Activated CD4-positive, alpha-beta T cell treated with anti-CD3 and anti-CD28 coated beads, Interleukin-2, amount 50 U/mL, for 24 hours (primary cell): ENCODE results near the gene METTL26.

Experiments
- DNase-seq, 2 donors: peaks; one replicate each; pipeline ENCODE4 v3.0.0-alpha.2; 2020; ENCODE audit warnings: low read depth in 1 of 2, low spot score in 1 of 2

METTL26 gene

GRCh38 chr16:659618-660017, 23.5 kb upstream of the METTL26 start:
- DNase-seq, result no peak

- DNase-seq, result no peak
Observed at GRCh38 chr16:658679-659571, 22.8 kb upstream of the METTL26 start.

- no peak for DNase-seq
Observed at GRCh38 chr16:657487-657886, 21.4 kb upstream of the METTL26 start.

- DNase-seq, result no peak
Observed at GRCh38 chr16:654034-654433, 17.9 kb upstream of the METTL26 start.

- no peak for DNase-seq
Observed at GRCh38 chr16:652454-653305, 16.6 kb upstream of the METTL26 start.

GRCh38 chr16:651844-652243, 15.7 kb upstream of the METTL26 start:
- DNase-seq, result no peak

GRCh38 chr16:649631-650030, 13.5 kb upstream of the METTL26 start:
- DNase-seq, result no peak

- DNase-seq, result peak; percentile 83 to 91
Observed at GRCh38 chr16:648781-649589, 12.9 kb upstream of the METTL26 start, which contains the start of gene WDR90. TSS of gene WDR90 (plus strand) at chr16:649365. CDS start at chr16:649417, 52 bp downstream.

GRCh38 chr16:648071-648780, 12.1 kb upstream of the METTL26 start:
- no peak for DNase-seq

GRCh38 chr16:647173-647902, 11.2 kb upstream of the METTL26 start:
- DNase-seq, result no peak

GRCh38 chr16:646679-647172, 10.6 kb upstream of the METTL26 start:
- no peak for DNase-seq

- DNase-seq, result no peak
Observed at GRCh38 chr16:645852-646678, 10.0 kb upstream of the METTL26 start.

- DNase-seq, result no peak
Observed at GRCh38 chr16:644556-644955, 8.5 kb upstream of the METTL26 start.

GRCh38 chr16:643050-643368, 6.9 kb upstream of the METTL26 start:
- DNase-seq, result no peak

GRCh38 chr16:642189-643049, 6.3 kb upstream of the METTL26 start:
- no peak for DNase-seq

- peak; percentile 52 to 58 for DNase-seq
Observed at GRCh38 chr16:641326-642188, 5.5 kb upstream of the METTL26 start, which contains the start of gene MCRIP2. TSS of gene MCRIP2 (plus strand) at chr16:641828. CDS start at chr16:641992, 164 bp downstream.

GRCh38 chr16:640614-641013, 4.5 kb upstream of the METTL26 start:
- DNase-seq, result no peak
